HFFc6 (cell line): ENCODE results near the gene SPRED2. TPM values are rescaled to one million over a fixed set of nuclear protein-coding genes. Genes with fewer than 3 reads are reported as not detected.

Experiments used
- DNase-seq: peaks from one replicate; pipeline ENCODE4 v3.0.0-alpha.2; 2018
- H3K27ac Mint-ChIP-seq: 2 replicates; pipeline ENCODE4 v1.8.0; 2020; ENCODE audit warnings: mild to moderate bottlenecking, mixed read lengths
- H3K27me3 Mint-ChIP-seq: 2 replicates; pipeline ENCODE4 v1.8.0; 2021; ENCODE audit warnings: mild to moderate bottlenecking, moderate library complexity, mixed read lengths; ENCODE audit not compliant: insufficient read depth
- H3K36me3 Mint-ChIP-seq: 2 replicates; pipeline ENCODE4 v1.8.0; 2021; ENCODE audit warnings: low read depth, mixed read lengths
- H3K4me1 Mint-ChIP-seq: 2 replicates; pipeline ENCODE4 v1.8.0; 2020; ENCODE audit warnings: low read depth, mixed read lengths
- H3K4me3 Mint-ChIP-seq: 2 replicates; pipeline ENCODE4 v1.8.0; 2020; ENCODE audit warnings: mild to moderate bottlenecking, moderate library complexity, mixed read lengths
- H3K9me3 Mint-ChIP-seq: 2 replicates; pipeline ENCODE4 v1.8.0; 2020; ENCODE audit warnings: mild to moderate bottlenecking, mixed read lengths
- total RNA-seq, 6 experiments: library from RNA; stranded (reverse); fragmentation: NEBNext Ultra II Directional; extraction: Animal tissue kit (Norgen Biotek cat#: 25700); gene quantifications; 2 replicates in 1 of 6; 3 replicates in 5 of 6; pipeline ENCODE4 v1.2.3, GENCODE V29; 2021
- TF ChIP-seq, protein P1 (sequence below): fragments of 200-600 bp; sonication (generic); IDR thresholded peaks from 2 replicates; pipeline ENCODE4 v1.5.0; 2021; ENCODE audit warnings: antibody characterized with exemption, mild to moderate bottlenecking

The SPRED2 gene
- total RNA-seq, 6 experiments from 2014 or later, result 28.7 to 38.5 (median 33.3) TPM

- Mint-ChIP-seq H3K4me3 (no peak overlapping the region), H3K27ac (peak overlapping the region; percentile 28; the same call in 1 of the 2 replicates), H3K4me1 (peaks cover 96% of the 10 kb centered on the region), H3K9me3 (no peaks in the 10 kb centered on the region), H3K36me3 (peaks cover 20% of the 10 kb centered on the region), H3K27me3 (no peaks in the 10 kb centered on the region)
- TF ChIP-seq, protein P1, sequence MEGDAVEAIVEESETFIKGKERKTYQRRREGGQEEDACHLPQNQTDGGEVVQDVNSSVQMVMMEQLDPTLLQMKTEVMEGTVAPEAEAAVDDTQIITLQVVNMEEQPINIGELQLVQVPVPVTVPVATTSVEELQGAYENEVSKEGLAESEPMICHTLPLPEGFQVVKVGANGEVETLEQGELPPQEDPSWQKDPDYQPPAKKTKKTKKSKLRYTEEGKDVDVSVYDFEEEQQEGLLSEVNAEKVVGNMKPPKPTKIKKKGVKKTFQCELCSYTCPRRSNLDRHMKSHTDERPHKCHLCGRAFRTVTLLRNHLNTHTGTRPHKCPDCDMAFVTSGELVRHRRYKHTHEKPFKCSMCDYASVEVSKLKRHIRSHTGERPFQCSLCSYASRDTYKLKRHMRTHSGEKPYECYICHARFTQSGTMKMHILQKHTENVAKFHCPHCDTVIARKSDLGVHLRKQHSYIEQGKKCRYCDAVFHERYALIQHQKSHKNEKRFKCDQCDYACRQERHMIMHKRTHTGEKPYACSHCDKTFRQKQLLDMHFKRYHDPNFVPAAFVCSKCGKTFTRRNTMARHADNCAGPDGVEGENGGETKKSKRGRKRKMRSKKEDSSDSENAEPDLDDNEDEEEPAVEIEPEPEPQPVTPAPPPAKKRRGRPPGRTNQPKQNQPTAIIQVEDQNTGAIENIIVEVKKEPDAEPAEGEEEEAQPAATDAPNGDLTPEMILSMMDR, result no peak
- no peak for DNase-seq
Observed at GRCh38 chr2:65375723-65376122, 56.7 kb downstream of the SPRED2 start.

DNA sequence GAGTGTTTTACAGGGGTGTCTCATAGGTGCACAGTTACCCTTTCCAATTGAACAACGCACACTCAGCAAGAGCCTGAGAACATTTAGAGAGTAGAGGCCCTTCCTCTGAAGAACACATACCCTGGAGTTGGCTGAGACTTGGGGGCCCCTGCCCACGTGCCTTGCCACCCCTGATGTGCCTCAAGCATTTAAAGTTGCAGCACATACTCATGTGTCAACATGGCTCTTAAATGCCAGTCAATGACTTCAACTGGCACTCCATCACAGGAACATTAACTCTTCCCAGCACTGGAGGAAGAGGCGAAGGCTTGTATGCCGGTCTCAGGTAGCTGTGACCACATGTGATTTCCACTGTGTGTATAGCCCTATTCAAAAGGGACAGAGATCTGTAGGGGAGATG is 57.4 kb downstream of the SPRED2 start:
- no peak overlapping the region for H3K4me3 Mint-ChIP-seq
- H3K9me3 Mint-ChIP-seq, result no peaks in the 10 kb centered on the region
- TF ChIP-seq, protein P1, result no peak
- H3K4me1 Mint-ChIP-seq, result peaks cover 95% of the 10 kb centered on the region
- peak overlapping the region; percentile 28; the same call in 1 of the 2 replicates for H3K27ac Mint-ChIP-seq
- H3K27me3 Mint-ChIP-seq, result no peaks in the 10 kb centered on the region
- H3K36me3 Mint-ChIP-seq, result peaks cover 16% of the 10 kb centered on the region
- DNase-seq, result no peak

GRCh38 chr2:65374575-65374974 is 57.8 kb downstream of the SPRED2 start:
- DNase-seq, result no peak
- H3K4me3 Mint-ChIP-seq, result no peak overlapping the region
- peak overlapping the region; percentile 16; the same call in 1 of the 2 replicates for H3K27ac Mint-ChIP-seq
- TF ChIP-seq, protein P1, result no peak
- H3K4me1 Mint-ChIP-seq, result peaks cover 92% of the 10 kb centered on the region
- H3K36me3 Mint-ChIP-seq, result peaks cover 15% of the 10 kb centered on the region
- no peaks in the 10 kb centered on the region for H3K27me3 Mint-ChIP-seq
- no peaks in the 10 kb centered on the region for H3K9me3 Mint-ChIP-seq

DNA sequence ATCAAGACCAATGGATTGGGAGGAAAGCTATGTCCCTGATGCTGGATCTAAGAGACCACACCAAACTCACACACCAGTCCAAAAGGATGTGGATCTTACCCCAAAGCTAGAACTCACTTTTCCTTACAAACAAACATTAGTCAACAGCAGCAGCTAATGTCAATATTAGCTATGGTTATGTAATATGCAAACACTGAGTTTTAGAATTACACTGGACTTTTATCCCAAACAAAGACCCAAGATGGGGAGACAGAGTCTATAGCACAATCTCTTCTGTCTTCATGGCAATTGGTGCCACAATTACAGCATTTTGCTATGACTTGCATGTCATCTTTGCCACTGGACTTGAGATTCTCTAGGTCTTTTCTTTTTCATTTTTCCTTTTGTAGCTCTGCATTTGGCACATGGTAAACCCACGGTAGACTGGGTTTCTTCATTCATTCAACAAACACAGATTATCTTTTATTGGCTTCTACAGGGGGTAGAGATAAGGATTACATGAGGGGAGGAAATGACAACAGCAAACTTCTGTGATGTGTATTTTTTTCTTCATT is 59.0 kb downstream of the SPRED2 start:
- H3K9me3 Mint-ChIP-seq, result no peaks in the 10 kb centered on the region
- H3K4me1 Mint-ChIP-seq, result peaks cover 89% of the 10 kb centered on the region
- H3K4me3 Mint-ChIP-seq, result no peak overlapping the region
- DNase-seq, result no peak
- H3K27me3 Mint-ChIP-seq, result no peaks in the 10 kb centered on the region
- H3K27ac Mint-ChIP-seq, result no peak overlapping the region
- peaks cover 15% of the 10 kb centered on the region for H3K36me3 Mint-ChIP-seq
- TF ChIP-seq, protein P1, result no peak

DNA sequence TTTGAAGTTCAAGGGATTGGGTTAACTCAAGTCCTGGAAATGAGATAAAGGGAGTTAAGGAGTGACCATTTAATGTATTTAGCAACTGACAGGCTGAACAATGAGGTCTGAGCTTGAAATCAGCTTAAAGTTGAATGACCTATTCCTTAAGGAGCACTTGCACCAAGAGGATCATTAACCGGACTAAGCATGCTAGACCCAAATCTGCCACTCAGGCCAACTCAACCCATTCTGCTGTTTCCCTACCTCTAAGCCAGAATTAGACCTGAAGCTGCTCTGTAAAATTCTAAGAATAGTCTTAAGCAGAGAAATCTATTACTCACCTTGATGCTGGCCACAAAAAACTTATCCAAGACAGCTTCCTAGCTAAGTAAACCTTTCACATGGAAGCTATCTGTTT is 59.8 kb downstream of the SPRED2 start:
- H3K4me3 Mint-ChIP-seq, result no peak overlapping the region
- H3K9me3 Mint-ChIP-seq, result no peaks in the 10 kb centered on the region
- TF ChIP-seq, protein P1, result no peak
- peaks cover 89% of the 10 kb centered on the region for H3K4me1 Mint-ChIP-seq
- no peaks in the 10 kb centered on the region for H3K27me3 Mint-ChIP-seq
- DNase-seq, result no peak
- H3K36me3 Mint-ChIP-seq, result peaks cover 15% of the 10 kb centered on the region
- H3K27ac Mint-ChIP-seq, result no peak overlapping the region
